Tibial artery (tissue), 4 donors: ENCODE results near the gene ZNRF3.

ENCODE experiments used
- DNase-seq, 2 donors: peaks; one replicate each; pipeline ENCODE4 v3.0.0-alpha.2; 2019
- H3K27ac ChIP-seq, 2 donors: fragments of 200-600 bp; sonication (generic) in 1 of 2; 1 replicate in 1 of 2; 2 replicates in 1 of 2; pipeline ENCODE4 v1.5.1; 2018 to 2019; ENCODE audit warnings: mild to moderate bottlenecking in 1 of 2
- H3K27me3 ChIP-seq, 2 donors: fragments of 200-600 bp; sonication (generic) in 1 of 2; one replicate each; pipeline versions ENCODE4 v1.5.1 to v1.6.0; 2016 to 2019
- H3K36me3 ChIP-seq, 3 donors: fragments of 200-600 bp; sonication (generic) in 2 of 3; one replicate each; pipeline ENCODE4 v1.5.1; 2016 to 2019; ENCODE audit warnings: mild to moderate bottlenecking in 2 of 3
- H3K4me1 ChIP-seq, 4 donors: fragments of 200-600 bp; sonication (generic) in 2 of 4; 1 replicate in 3 of 4; 2 replicates in 1 of 4; pipeline ENCODE4 v1.5.1; 2016 to 2019
- H3K4me3 ChIP-seq, 2 donors: fragments of 200-600 bp; sonication (generic) in 1 of 2; 1 replicate in 1 of 2; 2 replicates in 1 of 2; pipeline ENCODE4 v1.5.1; 2018 to 2019; ENCODE audit warnings: mild to moderate bottlenecking in 2 of 2
- H3K9me3 ChIP-seq, 3 donors: fragments of 200-600 bp; sonication (generic) in 1 of 3; one replicate each; pipeline ENCODE4 v1.5.1; 2016 to 2019
- CTCF ChIP-seq, 2 experiments: fragments of 200-600 bp in 1 of 2; fragments of 450-650 bp in 1 of 2; IDR thresholded peaks; one replicate each; pipeline ENCODE4 v1.5.1; 2017 to 2019; ENCODE audit warnings: antibody characterized with exemption in 2 of 2, mild to moderate bottlenecking in 1 of 2, moderate library complexity in 1 of 2
- intact Hi-C: fragments of 100-400 bp; cut with DNase I; formaldehyde crosslinking; loops from one replicate; pipeline ENCODE4 v1.15.0; 2023; ENCODE audit warnings: low total_unique reads

Gene ZNRF3

GRCh38 chr22:29105468-29105867 lies 222.1 kb downstream of the ZNRF3 start:
- no peak overlapping the region for H3K4me3 ChIP-seq
- no peak overlapping the region for H3K27ac ChIP-seq
- intact Hi-C loops, result no loop called here
- H3K9me3 ChIP-seq, result no peaks in the 10 kb centered on the region
- no peaks in the 10 kb centered on the region for H3K4me1 ChIP-seq
- H3K27me3 ChIP-seq, result no peaks in the 10 kb centered on the region
- no peak for DNase-seq
- TF ChIP-seq CTCF (IDR thresholded peaks at IDR 0.05), result no peak
- H3K36me3 ChIP-seq, result no peaks in the 10 kb centered on the region

GRCh38 chr22:29106839-29107238 lies 223.5 kb downstream of the ZNRF3 start:
- no peaks in the 10 kb centered on the region for H3K9me3 ChIP-seq
- DNase-seq, result no peak
- no peaks in the 10 kb centered on the region for H3K4me1 ChIP-seq
- H3K4me3 ChIP-seq, result no peak overlapping the region
- TF ChIP-seq CTCF (IDR thresholded peaks at IDR 0.05), result no peak
- no peaks in the 10 kb centered on the region for H3K36me3 ChIP-seq
- no peak overlapping the region for H3K27ac ChIP-seq
- H3K27me3 ChIP-seq, result no peaks in the 10 kb centered on the region
- intact Hi-C loops, result no loop called here
